Non-pigmented ciliary epithelial cell (primary cell): Measurements from ENCODE around the gene PTGIS.
"Not testable (repeated sequence)": the region's sequence is repeated elsewhere in the genome, so short reads cannot be mapped to it uniquely, and the experiment has no call there.

Experiments
- DNase-seq: peaks from one replicate; pipeline ENCODE4 v3.0.0-alpha.2; 2010; ENCODE audit warnings: low read depth

Gene PTGIS

DNA sequence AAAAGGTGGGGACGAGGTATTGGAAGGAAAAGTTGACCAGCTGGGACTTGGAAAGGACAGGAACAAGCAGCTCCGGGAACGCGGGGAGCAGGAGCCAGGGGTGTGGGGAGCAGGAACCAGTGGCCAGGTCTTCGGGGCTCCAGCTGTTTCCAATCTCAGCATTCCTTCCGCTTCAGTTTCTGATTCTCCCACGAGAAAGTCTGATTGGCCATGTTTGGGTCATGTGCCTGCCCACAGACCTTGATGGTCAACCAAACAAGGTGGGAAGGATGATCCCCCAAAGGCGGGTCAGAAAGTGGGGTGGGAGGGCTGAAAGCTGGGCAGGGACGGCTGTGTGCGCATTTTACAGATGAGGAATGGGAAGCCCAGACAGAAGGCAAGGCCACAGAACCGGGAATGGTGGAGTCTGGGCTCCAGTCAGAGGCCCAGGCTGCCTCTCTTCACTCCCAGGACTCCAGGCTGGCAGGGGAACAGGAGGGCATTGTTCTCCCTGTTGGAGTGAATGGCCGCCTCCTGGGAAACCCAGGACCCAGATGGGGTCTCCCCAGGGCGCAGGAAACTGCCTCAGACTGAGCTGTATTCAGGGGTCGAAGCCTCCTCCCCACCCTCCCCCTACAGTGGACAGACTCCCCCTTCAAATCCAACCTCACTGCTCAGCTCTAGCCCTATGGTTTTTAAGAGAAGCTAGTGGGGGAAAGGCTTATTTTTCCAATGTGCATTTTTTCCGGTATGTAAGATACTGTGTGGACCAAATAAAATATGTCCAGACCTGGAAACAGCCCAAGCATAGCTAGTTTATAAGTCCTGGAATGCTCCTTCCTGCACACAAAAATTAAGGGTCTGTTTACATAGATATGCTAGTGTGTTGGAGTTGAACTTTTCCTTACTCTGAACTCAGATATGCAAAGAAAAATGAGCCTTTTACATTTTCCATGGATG, 12.2 kb upstream of the PTGIS start:
- no peak for DNase-seq

DNA sequence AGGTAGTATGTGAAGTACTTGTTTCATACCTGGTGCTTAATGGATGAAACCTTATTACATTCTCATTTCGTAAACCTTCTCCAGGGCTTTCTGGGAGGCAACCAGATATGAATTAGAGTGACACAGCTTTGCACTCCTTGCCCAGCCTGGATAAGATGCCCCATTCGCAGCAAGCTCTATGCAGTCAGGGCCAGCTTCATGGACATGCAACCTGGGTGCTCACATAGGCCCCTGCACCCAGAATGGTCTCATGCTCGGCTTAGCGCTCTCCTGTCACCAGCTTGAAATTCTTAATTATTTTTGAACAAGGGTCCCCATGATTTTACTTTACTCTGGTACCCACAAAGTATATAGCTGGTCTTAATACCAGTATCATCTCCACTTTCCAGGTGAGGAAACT, 11.3 kb upstream of the PTGIS start:
- DNase-seq: no peak

DNA sequence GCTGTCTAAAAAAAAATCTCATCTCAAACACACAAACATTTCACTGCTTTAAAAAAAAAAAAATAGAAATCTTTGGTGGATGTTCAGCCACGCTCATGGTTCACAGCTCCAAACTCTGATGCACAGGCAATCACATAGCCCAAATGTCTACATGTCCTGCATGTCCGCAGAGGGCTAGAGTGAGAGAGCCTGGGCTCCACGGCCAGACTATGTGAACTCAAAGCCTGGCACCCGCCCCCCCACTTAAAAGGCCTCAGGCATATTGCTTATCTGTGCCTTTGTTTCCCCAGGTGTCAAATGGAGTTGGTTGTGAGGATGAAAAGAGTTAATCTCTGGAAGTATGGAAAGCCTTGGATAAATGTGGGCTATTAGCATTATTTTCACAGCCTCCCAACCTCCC, 10.5 kb upstream of the PTGIS start:
- no peak for DNase-seq

DNA sequence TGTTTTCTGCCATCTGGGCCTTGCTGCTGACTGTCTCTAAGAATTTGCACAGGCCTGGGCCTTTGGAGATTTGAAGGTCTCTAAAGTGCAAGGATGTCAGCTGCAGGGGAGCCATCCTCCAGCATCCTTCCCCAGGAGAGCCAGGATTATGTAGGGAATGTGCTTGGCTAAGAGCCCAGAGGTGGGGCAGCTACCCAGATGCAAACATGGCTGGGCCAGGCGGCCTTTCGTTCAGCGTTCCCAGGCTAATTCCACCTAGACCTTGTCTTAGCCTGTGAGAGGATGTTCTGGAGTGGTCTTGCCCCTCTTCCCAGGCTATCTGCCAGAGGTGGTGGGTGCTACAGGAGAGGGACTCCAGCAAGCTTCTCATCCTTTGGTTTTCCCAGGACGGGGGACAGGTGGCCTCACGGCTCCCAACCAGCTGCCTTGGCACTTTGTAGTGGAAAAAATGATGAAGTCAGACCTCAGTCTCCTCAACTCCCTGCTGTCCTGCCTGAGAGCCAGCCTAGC, 7.7 kb upstream of the PTGIS start:
- no peak for DNase-seq

DNA sequence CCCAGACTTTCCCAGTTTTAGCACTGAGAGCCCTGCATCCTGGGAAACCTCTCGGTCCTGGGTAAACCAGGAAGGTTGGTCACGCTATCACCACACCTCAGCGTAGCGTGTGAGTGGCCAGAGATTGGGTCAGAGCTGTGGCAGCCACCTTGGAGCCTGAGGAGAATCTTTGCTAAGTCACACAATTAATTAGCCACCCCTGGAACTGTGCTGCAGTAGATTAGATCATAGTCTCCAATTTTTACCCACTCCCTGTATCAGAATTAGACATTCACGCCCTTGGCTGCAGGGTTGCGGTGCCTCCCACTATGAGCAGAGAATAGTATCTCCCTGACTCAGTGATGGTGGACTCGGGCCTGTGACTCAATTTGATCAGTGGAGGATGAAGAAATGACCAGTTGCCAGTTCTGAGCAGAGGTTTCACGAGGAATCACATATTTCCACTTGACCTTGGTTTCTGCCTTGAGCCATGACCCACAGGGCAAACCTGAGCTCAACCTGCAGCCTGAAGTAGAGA, 6.0 kb upstream of the PTGIS start:
- no peak for DNase-seq

DNA sequence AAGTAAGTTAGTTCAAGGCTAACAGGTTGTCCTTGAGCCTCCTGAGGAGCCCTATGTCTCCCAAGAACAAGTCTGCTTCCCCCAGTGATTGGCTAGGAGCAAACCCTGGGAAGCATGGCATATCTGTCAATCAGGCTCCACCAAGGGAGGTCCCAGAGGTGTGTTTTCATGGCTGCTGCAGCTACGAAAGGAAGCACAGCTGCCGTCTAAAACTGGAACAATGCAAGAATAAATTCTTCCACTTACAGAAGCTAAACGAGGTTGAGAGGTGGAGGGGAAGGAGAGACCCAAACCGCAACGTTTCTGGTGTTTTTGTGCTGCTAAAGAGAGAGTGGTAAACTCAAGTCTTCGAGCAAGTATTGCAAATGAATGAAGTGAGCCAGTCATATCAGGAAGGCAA, 4.9 kb upstream of the PTGIS start:
- DNase-seq: no peak

DNA sequence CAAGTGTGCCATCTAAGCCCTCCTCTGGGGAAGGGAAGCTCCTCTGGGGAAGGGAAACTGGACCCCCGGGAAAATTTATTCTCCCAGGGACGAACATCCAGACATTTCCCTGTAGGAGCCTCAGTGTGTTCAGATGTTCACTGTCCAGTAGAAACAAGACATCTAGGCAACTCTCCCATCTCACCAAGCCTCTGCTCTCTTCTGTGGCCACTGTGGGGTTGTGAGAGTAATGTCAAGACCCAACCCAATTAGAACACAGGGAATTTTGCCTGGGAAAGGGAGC, 3.6 kb upstream of the PTGIS start:
- DNase-seq: no peak

DNA sequence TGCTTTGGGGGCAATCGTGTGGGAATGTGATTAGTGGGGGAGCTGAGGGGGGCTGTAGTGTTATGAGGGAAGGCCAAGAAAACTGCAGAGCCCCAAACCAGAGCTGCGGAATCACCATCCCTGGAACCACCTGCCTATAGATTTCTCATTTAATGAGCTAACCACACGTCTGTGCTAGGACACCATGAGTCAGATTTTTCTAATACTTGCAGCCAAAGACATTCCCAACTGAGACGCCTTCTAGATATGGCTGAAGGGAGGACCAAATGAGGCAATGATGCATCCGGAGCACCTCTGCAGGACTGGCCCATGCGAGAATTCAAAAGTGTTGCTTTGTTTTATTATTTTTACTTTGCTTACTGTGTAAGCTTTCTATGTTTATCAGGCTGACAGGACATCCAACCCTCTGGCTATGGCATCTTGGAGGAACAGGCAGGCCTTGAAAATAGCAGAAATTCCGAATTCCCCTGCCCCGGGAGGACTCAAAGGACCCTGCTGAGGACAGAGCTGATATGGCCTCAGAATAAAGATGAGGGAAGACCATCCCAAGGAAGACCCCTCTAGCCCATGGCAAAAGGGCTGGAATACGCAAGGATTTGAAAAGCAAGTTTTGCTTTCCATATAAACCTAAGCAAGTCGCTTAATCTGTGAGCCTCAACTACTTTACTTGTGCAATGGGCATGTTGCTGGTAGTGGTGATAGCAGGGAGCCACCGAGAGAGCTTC, 3.1 kb upstream of the PTGIS start:
- no peak for DNase-seq

DNA sequence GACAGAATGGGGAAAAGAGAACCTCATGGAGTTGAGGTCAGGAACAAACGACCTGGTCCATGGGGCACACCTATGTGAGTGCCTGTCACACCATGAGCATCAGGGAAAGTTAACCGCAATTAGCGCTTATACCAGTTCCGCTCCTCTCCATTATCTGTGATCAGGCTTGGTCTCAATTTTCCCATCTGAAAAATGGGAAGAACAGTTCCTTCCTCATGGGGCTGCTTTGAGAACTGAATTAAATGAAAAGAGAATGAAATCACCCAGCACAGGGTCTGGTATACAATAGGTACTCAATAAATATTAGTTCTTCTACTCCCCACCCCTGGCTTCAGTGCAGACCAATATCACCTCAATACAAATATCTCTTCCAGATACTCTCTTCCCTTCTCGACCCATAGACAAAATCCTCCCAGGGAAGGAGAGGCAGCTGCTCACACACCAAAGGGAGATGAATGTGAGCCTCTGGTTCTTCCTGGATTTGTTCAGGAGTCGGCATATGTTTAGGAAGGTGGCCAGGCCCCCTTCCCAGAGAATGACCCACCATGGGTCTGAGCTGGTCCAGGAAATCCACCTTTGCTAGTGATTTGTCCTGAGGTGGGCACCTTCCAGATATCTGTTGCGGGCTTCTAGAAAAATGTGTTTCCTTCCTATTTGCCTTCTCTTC, 2.4 kb upstream of the PTGIS start:
- DNase-seq: no peak

DNA sequence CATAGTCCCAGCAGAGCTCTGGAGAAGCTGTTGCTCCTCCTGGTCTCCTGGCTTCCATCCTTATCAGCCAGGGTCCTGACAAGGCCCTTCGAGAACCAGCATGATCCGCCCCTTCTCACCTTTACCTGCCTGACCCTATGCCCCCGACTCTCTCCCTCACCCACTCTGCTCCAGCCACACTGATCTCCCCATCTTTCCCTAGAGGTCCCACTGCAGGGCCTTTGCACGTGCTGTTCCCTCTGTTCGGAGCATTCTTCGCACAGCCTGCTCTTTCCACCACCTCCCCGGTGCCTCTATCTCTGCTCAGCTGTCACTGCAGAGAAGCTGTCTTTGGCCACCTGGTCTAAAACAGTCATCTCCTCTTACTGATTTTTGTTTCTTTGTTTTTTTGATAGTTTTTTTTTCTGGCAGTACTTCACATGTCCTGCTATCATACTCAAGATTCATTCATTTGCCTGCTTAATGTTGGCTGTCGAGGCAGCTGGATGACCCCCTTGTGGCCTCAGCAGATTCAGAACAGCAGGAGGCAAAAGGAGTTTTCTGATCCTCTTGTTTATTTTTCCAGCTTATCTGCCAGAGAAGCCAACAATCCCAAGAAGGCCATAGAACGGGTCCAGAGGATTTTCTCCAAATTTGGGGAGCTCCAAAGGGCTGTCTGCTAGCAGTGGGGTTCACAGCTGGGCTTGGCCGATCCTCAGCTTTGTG, 1.6 kb upstream of the PTGIS start:
- no peak for DNase-seq

DNA sequence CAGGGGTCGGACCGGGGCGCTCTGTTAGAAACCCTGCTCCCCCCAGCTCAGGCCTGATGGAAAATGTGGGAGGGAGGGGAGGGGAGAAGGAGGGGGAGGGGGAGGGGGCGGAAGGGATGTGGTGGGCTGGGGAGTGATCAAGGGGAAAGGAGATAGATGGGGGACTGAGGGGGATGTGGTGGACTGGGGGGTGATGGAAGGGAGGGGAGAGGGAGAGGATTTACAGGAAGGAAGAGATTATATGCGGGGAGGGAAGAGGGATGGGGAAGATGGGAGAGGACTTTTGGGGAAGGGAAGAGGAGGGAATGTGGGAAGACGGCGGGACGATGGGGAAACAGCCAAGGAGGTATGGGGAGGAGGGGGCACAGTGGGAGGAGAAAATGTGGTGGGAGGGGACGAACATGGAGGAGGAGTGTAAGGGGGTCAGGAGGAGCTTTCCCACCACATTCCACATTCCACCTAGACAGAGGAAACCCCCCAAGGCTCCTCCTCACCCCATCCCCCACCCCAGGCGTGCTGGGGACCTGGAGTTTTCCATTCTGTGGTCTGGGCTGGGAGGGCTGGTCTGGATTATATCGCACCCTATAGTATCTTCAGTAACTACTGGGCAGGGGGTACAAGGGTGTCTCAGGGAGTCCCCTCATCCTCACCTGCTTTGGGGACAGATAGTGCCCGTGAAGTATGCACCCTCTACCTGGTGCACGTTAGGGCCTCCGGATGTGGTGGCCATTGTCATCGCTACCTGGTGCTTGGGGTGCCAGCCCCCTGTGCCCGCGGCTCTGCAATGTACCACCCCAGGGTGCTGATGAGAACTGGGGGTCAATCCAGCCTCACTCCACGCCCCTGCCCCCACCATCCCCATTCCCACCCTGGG, 578 bp upstream of the PTGIS start:
- no peak for DNase-seq

DNA sequence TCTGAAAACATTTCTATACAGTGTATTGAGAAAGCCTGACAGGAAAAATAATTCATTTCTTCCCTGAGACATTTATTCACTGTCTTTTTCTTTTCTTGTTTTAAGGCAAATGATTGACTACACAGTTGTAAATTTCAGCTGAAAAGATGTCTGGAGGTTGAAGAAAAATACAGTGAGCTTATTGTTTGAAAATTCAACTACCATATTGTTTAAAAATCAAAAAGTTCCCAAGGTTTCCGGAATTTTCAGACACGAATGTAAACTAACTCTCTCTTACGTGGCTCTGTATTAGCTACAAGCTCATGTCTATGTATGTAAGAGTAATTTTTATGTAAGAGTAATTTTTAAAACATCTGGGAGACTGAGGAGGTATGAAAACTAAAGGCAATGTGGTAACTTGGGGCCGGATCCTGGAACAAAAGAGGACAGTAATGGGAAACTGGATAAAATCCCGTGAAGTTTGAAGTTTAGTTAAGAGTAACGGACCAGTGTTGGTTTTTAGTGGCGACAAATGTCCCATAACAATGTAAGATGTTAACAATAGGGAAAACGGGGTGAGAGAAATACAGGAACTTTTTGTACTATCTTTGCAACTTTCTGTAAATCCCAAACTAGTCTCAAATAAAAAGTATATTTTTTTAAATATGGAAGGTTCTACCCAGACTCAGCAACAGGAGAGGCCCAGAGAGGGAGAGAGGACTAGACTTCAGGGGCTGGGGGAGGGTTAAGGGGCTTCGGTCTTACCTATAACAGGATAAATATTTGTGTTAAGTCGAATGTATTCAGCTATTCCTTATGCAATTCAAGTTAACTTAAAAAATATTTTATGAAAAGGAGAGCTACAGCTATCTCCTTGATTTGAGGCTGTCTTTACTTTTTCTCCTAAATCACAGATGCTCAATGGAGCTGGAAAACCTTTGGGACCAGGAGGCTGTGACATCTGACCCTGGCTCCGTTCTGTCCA, 1.3 kb downstream of the PTGIS start:
- DNase-seq: no peak

DNA sequence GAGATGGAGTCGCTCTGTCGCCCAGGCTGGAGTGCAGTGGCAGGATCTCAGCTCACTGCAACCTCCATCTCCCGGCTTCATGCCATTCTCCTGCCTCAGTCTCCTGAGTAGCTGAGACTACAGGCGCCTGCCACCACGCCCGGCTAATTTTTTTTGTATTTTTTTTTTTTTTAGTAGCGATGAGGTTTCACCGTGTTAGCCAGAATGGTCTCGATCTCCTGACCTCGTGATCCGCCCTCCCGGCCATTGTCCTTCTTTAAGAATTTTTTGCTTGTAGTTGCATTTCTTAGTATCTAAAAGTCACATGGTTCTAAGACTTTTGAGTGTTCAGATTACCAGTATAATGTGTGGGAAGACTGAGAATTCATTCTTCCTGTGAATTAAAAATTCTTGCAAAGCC, 2.9 kb downstream of the PTGIS start:
- not testable (repeated sequence) for DNase-seq

DNA sequence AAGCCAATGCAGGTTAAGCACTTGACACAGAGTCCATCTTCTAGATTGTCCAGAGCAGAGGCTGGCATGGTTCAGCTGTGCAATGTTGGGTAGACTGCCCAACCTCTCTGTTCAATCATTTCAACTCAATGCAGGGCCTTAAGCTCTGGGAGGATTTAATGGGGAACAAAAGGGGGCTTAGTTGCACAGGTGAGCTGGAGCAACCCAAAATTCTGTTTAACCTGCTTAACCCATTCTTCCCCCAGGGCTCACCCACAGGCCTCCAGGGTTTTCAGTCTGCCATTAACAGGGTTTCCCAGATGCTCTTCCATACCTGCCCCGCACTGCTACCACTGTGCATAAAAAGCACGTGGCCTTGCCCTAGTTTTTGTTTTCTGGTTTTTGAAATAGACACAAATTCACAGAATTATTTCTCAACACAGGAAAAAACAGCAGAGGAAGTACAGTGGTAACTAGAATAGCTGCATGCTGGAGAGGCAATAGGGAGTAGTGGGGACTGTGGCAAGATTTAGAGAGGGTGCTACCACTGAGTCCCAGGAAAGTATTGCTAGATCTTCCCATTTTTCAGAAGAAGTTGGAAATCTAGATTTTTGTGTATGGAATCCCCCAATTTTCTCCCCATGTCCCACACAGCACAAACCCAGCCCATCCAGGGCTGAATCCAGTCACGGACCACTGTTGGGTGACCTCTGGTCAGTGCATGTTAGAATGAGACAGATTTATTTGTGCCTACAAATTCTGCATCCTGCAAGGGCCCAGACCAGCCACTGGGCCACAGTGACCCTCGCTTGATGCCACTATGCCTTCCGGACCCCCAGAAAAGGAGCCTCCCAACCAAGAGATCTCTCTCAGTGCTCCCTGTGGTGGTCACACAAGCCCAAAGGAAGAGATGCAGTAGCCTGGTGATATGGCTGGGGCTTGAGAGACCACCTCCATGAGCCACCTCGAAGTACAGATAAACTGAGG, 4.6 kb downstream of the PTGIS start:
- DNase-seq: no peak

DNA sequence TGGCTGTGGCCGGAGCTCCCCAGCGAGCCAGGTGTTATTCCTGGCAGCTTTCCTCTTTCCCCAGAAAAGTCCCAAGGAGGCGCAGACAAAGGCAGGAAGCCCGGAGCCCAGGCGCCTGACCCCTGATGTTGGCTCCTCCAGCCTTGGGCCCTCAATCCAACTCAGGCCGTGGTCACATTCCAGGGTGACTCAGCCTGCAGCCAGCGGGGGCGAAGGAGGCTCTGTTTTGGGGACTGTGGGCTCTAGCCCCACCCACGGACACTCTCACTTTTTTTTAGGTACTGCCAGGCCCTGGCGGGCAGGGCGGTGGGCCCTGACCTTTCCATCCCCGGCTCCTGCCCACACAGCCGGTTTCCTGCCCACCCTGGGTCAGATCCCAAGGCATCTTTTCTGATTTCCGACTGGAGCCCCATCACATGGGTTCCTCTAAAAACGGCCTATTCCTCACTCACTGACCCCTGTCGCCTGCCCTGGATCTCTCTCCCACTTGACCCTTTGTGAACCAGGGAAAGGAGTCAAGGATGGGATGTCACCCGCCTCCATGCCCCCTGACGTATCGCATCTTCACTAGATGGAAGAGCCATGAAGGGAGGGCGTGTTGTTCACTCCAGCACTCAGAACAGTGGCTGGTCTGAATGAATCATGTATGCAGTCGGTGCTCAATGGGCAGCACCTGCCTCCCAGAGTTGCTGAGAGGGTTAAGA, 5.5 kb downstream of the PTGIS start:
- DNase-seq: no peak

DNA sequence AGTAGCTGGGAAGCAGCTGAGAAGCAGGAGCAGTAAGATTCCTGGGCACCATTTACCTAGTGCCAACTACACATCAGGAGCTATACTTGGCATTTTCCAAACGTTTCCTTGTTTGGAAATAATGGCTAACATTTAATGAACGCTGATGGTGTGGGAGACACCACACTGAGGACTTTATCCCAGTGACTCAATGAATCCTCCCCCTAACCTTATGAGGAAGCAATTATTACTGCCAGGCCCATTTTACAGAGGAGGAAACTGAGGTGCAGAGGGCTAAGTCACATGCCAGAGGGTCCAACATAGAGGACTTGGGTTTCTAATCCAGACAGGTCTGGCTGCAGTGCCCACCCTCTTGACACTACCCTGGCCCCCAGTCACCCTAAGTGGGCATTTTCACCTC, 6.1 kb downstream of the PTGIS start:
- DNase-seq: no peak

DNA sequence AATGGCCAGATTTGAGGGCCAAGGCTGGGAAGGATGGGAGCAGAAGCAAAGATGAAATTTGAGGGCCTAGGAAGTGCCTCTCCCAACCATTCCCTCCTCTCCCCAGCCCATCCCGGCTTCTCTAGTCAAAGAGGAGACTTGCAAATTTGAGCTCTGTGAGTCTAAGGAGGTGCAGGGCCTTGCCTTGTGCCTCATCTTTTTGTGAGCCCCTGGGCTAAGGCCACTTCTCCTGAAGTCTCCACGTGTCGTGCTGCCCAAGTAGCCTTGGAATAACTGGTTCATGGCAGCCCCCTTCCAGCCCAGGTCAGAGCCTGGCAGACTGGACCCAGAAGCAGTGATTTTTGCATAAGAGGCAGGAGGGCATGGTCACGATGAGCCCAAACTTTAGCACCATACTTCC, 6.7 kb downstream of the PTGIS start:
- DNase-seq: no peak

DNA sequence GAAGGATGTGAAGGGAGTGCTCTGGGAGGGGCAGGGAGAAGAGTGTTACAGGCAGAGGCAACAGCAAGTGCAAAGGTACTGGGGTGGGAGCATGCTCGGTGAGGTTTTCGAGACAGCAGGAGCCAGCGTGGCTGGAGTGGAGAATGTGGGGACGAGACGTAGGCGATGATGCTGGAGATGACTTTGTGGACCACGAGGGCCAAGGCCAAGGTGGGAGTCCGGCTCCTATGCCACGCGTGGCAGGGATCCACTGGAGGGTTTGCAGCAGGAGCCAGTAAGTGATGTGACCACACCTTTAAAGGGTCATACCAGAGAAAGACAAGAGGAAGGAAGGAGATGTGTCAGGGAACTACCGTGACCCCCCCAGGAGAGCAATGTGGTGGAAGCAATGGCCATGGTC, 7.3 kb downstream of the PTGIS start:
- no peak for DNase-seq
